ENCODE results near the gene PRKD2.

Gene PRKD2

GRCh38 chr19:46713781-46714443 lies 3.0 kb downstream of the PRKD2 start:
- 0 out of 2 replicates have a peak, but pooled peaks have one; percentile 38 for TF ChIP-seq POLR2AphosphoS5 (IDR thresholded peaks at IDR 0.05; ENCODE audit: low read depth, low read length)
- peak; percentile 75; the same call in 1 of the 2 replicates for TF ChIP-seq SIN3A (IDR thresholded peaks at IDR 0.05; ENCODE audit: borderline replicate concordance, insufficient read depth, low read length)
- TF ChIP-seq REST (IDR thresholded peaks at IDR 0.05; ENCODE audit: insufficient read depth in 1 of 2, low read depth in 2 of 2, low read length in 2 of 2) = no peak
- TF ChIP-seq TAF1 (IDR thresholded peaks at IDR 0.05; ENCODE audit: borderline replicate concordance, insufficient read depth, low read length) = 0 out of 2 replicates have a peak, but pooled peaks have one; percentile 44
- peak; percentile 45 for TF ChIP-seq FOXP2 (optimal IDR thresholded peaks at IDR 0.05; ENCODE audit: borderline replicate concordance, extremely low read depth, extremely low read length, insufficient read depth)

GRCh38 chr19:46710687-46711086 lies 6.2 kb downstream of the PRKD2 start:
- TF ChIP-seq SIN3A (IDR thresholded peaks at IDR 0.05; ENCODE audit: borderline replicate concordance, insufficient read depth, low read length) (no peak), FOXP2 (optimal IDR thresholded peaks at IDR 0.05; ENCODE audit: borderline replicate concordance, extremely low read depth, extremely low read length, insufficient read depth) (no peak), REST (IDR thresholded peaks at IDR 0.05; ENCODE audit: insufficient read depth in 1 of 2, low read depth in 2 of 2, low read length in 2 of 2) (no peak), POLR2AphosphoS5 (IDR thresholded peaks at IDR 0.05; ENCODE audit: low read depth, low read length) (no peak), TAF1 (IDR thresholded peaks at IDR 0.05; ENCODE audit: borderline replicate concordance, insufficient read depth, low read length) (no peak)

GRCh38 chr19:46704379-46705076 lies 12.4 kb downstream of the PRKD2 start:
- TF ChIP-seq FOXP2 (optimal IDR thresholded peaks at IDR 0.05; ENCODE audit: borderline replicate concordance, extremely low read depth, extremely low read length, insufficient read depth) (no peak), TAF1 (IDR thresholded peaks at IDR 0.05; ENCODE audit: borderline replicate concordance, insufficient read depth, low read length) (no peak), POLR2AphosphoS5 (IDR thresholded peaks at IDR 0.05; ENCODE audit: low read depth, low read length) (no peak), REST (IDR thresholded peaks at IDR 0.05; ENCODE audit: insufficient read depth in 1 of 2, low read depth in 2 of 2, low read length in 2 of 2) (no peak), SIN3A (IDR thresholded peaks at IDR 0.05; ENCODE audit: borderline replicate concordance, insufficient read depth, low read length) (no peak)

- TF ChIP-seq FOXP2 (optimal IDR thresholded peaks at IDR 0.05; ENCODE audit: borderline replicate concordance, extremely low read depth, extremely low read length, insufficient read depth) = no peak
- TF ChIP-seq REST (IDR thresholded peaks at IDR 0.05; ENCODE audit: insufficient read depth in 1 of 2, low read depth in 2 of 2, low read length in 2 of 2) = no peak
These were observed 16.2 kb downstream of the PRKD2 start for GRCh38 chr19:46700704-46701103.

All from PFSK-1 (cell line).